HCT116 (cell line): ENCODE data around the gene TECPR1.

Source experiments
- EZH2 ChIP-seq: fragments of 200-600 bp; sonication (generic); IDR thresholded peaks from 2 replicates; pipeline ENCODE4 v1.6.1; 2017; ENCODE audit warnings: antibody characterized with exemption, mixed run types
- EZH2phosphoT487 ChIP-seq: fragments of 200-600 bp; IDR thresholded peaks from 2 replicates; pipeline ENCODE4 v1.6.1; 2018; ENCODE audit warnings: antibody characterized with exemption, borderline replicate concordance
- POLR2A ChIP-seq: IDR thresholded peaks from 2 replicates; pipeline ENCODE4 v1.7.0; 2011; ENCODE audit warnings: borderline replicate concordance; ENCODE audit not compliant: insufficient read depth, insufficient read length; ENCODE audit errors: extremely low read depth
- TF ChIP-seq, protein P1 (sequence below), 3 experiments: fragments of 200-600 bp in 1 of 3; sonication (generic) in 1 of 3; IDR thresholded peaks in 2 of 3; conservative IDR thresholded peaks in 1 of 3; 2 replicates each; pipeline ENCODE4 v1.5.1; 2012 to 2017; ENCODE audit warnings: low read depth in 2 of 3, low read length in 2 of 3, antibody characterized with exemption in 1 of 3, borderline replicate concordance in 1 of 3, control low read depth in 1 of 3, mild to moderate bottlenecking in 1 of 3, mixed read lengths in 1 of 3, mixed run types in 1 of 3, moderate library complexity in 1 of 3; ENCODE audit not compliant: insufficient read depth in 1 of 3
- TF ChIP-seq, protein P2 (sequence below): IDR thresholded peaks from 2 replicates; pipeline ENCODE4 v1.6.1; 2012; ENCODE audit warnings: low read depth

DNA sequence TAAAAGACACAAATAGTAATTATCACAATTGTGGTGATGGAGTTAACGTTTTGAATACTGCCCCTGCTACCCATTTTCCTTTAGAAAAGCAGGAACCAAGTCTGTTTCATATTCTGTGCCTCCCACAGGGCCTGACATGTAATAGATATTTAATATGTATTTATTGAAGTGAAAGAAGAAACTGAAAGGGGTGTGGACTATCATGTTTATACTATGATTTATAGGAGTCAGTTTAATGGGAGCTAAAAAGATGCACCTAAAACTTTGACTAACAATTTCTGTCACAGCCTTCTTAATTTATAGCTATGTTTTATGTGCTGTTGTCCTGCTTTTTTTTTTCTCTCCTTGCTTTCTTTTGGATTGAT lies 64.9 kb downstream of the TECPR1 start:
- TF ChIP-seq, protein P1, sequence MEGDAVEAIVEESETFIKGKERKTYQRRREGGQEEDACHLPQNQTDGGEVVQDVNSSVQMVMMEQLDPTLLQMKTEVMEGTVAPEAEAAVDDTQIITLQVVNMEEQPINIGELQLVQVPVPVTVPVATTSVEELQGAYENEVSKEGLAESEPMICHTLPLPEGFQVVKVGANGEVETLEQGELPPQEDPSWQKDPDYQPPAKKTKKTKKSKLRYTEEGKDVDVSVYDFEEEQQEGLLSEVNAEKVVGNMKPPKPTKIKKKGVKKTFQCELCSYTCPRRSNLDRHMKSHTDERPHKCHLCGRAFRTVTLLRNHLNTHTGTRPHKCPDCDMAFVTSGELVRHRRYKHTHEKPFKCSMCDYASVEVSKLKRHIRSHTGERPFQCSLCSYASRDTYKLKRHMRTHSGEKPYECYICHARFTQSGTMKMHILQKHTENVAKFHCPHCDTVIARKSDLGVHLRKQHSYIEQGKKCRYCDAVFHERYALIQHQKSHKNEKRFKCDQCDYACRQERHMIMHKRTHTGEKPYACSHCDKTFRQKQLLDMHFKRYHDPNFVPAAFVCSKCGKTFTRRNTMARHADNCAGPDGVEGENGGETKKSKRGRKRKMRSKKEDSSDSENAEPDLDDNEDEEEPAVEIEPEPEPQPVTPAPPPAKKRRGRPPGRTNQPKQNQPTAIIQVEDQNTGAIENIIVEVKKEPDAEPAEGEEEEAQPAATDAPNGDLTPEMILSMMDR (IDR thresholded peaks at IDR 0.05 in 2 of 3, conservative IDR thresholded peaks at IDR 0.05 in 1 of 3; ENCODE audit: borderline replicate concordance in 1 of 3, insufficient read depth in 1 of 3, low read depth in 2 of 3, low read length in 2 of 3): no peak
- TF ChIP-seq, protein P2, sequence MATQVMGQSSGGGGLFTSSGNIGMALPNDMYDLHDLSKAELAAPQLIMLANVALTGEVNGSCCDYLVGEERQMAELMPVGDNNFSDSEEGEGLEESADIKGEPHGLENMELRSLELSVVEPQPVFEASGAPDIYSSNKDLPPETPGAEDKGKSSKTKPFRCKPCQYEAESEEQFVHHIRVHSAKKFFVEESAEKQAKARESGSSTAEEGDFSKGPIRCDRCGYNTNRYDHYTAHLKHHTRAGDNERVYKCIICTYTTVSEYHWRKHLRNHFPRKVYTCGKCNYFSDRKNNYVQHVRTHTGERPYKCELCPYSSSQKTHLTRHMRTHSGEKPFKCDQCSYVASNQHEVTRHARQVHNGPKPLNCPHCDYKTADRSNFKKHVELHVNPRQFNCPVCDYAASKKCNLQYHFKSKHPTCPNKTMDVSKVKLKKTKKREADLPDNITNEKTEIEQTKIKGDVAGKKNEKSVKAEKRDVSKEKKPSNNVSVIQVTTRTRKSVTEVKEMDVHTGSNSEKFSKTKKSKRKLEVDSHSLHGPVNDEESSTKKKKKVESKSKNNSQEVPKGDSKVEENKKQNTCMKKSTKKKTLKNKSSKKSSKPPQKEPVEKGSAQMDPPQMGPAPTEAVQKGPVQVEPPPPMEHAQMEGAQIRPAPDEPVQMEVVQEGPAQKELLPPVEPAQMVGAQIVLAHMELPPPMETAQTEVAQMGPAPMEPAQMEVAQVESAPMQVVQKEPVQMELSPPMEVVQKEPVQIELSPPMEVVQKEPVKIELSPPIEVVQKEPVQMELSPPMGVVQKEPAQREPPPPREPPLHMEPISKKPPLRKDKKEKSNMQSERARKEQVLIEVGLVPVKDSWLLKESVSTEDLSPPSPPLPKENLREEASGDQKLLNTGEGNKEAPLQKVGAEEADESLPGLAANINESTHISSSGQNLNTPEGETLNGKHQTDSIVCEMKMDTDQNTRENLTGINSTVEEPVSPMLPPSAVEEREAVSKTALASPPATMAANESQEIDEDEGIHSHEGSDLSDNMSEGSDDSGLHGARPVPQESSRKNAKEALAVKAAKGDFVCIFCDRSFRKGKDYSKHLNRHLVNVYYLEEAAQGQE: no peak
- TF ChIP-seq POLR2A (no peak), EZH2 (no peak), EZH2phosphoT487 (no peak)
